ENCODE measurements around the gene REXO4.

The REXO4 gene

GRCh38 chr9:133362359-133363044 lies 55.3 kb downstream of the REXO4 start:
- no peak for DNase-seq (ENCODE audit: extremely low spot score)
- TF ChIP-seq CTCF (IDR thresholded peaks at IDR 0.05; ENCODE audit: control extremely low read depth, extremely low read depth, low read depth, missing control alignments), result no peak
- ChIA-PET POLR2A (interaction anchor here (1.2 to 3.4 kb wide), 2 partner anchors 10 to 13 kb away, joined by 3 to 18 read pairs; no protein-coding TSS in a partner anchor), CTCF (interaction anchor here (1.3 to 2.4 kb wide), 3 partner anchors 9 to 13 kb away, joined by 4 to 11 read pairs (median 5); no protein-coding TSS in a partner anchor)

- ChIA-PET POLR2A (interaction anchor here (0.7 kb wide), 1 partner anchor 10 kb away, joined by 6 read pairs; no protein-coding TSS in a partner anchor), CTCF (interaction anchor here (1.3 to 3.3 kb wide), 3 partner anchors 10 to 11 kb away, joined by 4 to 22 read pairs (median 11); no protein-coding TSS in a partner anchor)
- no peak for TF ChIP-seq CTCF (IDR thresholded peaks at IDR 0.05; ENCODE audit: control extremely low read depth, extremely low read depth, low read depth, missing control alignments)
- DNase-seq (ENCODE audit: extremely low spot score), result no peak
Measured at GRCh38 chr9:133361507-133362092, 56.2 kb downstream of the REXO4 start.

- ChIA-PET CTCF (interaction anchor here (0.8 to 3.3 kb wide), 3 partner anchors 10 to 31 kb away, joined by 3 to 22 read pairs (median 4); no protein-coding TSS in a partner anchor), POLR2A (interaction anchor here (0.6 to 1.6 kb wide), 3 partner anchors 9 to 674 kb away, joined by 3 to 6 read pairs (median 5); no protein-coding TSS in a partner anchor)
- no peak for DNase-seq (ENCODE audit: extremely low spot score)
- no peak for TF ChIP-seq CTCF (IDR thresholded peaks at IDR 0.05; ENCODE audit: control extremely low read depth, extremely low read depth, low read depth, missing control alignments)
Measured at GRCh38 chr9:133360400-133361393, 57.1 kb downstream of the REXO4 start.

GRCh38 chr9:133359399-133360175 lies 58.2 kb downstream of the REXO4 start:
- ChIA-PET CTCF (interaction anchor here (0.8 to 3.3 kb wide), 4 partner anchors 8 to 30 kb away, joined by 3 to 22 read pairs (median 4); no protein-coding TSS in a partner anchor), POLR2A (interaction anchor here (0.6 to 1.6 kb wide), 2 partner anchors 11 to 673 kb away, joined by 3 to 5 read pairs; no protein-coding TSS in a partner anchor)
- no peak for DNase-seq (ENCODE audit: extremely low spot score)
- TF ChIP-seq CTCF (IDR thresholded peaks at IDR 0.05; ENCODE audit: control extremely low read depth, extremely low read depth, low read depth, missing control alignments), result no peak

GRCh38 chr9:133357656-133358055 lies 60.2 kb downstream of the REXO4 start:
- no peak for DNase-seq (ENCODE audit: extremely low spot score)
- TF ChIP-seq CTCF (IDR thresholded peaks at IDR 0.05; ENCODE audit: control extremely low read depth, extremely low read depth, low read depth, missing control alignments), result no peak
- ChIA-PET POLR2A (interaction anchor here (1.9 to 2.8 kb wide), 2 partner anchors 9 to 10 kb away, joined by 9 to 14 read pairs; partner anchors contain the start of genes MED22 and RPL7A), CTCF (interaction anchor here (1.9 kb wide), 1 partner anchor 9 kb away, joined by 6 read pairs; no protein-coding TSS in a partner anchor)
